Right cardiac atrium (tissue), 5 donors: ENCODE measurements around the gene DRC7. TPM values are rescaled to one million over a fixed set of nuclear protein-coding genes. Genes with fewer than 3 reads are reported as not detected.
A peak's percentile ranks its signal among the peaks of the same experiment; 100 is the strongest.

Experiments
- ATAC-seq, 2 donors: fragments of 200-7000 bp; cut with Tn5 transposase; one replicate each; pipeline versions ENCODE4 v1.8.0 to v1.9.1; 2020; ENCODE audit warnings: moderate library complexity in 2 of 2, mild to moderate bottlenecking in 1 of 2
- DNase-seq, 3 donors: peaks; one replicate each; pipeline ENCODE4 v3.0.0-alpha.2; 2020
- H3K27ac ChIP-seq: one replicate; pipeline ENCODE4 v1.5.1; 2013; ENCODE audit warnings: mild to moderate bottlenecking, low read length, control low read depth, moderate library complexity
- H3K27me3 ChIP-seq: one replicate; pipeline ENCODE4 v1.6.1; 2013; ENCODE audit not compliant: control insufficient read depth, insufficient read depth
- H3K4me1 ChIP-seq: one replicate; pipeline ENCODE4 v1.6.1; 2013; ENCODE audit warnings: low read length; ENCODE audit not compliant: control insufficient read depth, insufficient read depth
- H3K4me3 ChIP-seq: one replicate; pipeline ENCODE4 v1.5.1; 2013; ENCODE audit warnings: low read length, control low read depth
- H3K9me3 ChIP-seq: one replicate; pipeline ENCODE4 v1.6.1; 2013; ENCODE audit warnings: low read length; ENCODE audit not compliant: control insufficient read depth
- WGBS: extraction: QIAGEN DNeasy Blood & Tissue Kit; methylation state at CpG from one replicate; pipeline ENCODE4 v1.1.7; 2013; 5-methylcytosine and 5-hydroxymethylcytosine counted together
- intact Hi-C, 4 donors: fragments of 100-400 bp; cut with DNase I; formaldehyde crosslinking; loops; one replicate each; pipeline versions ENCODE4 v1.11.0 to v1.14.0; 2022 to 2023
- long read RNA-seq, 4 donors: library from polyadenylated mRNA; unstranded; transcript quantifications; one replicate each; pipeline ENCODE4 v2.0.0, GENCODE V29; 2020 to 2021
- polyA plus RNA-seq: library from polyadenylated mRNA; stranded (reverse); fragments of 200-250 nt; gene quantifications from one replicate; pipeline ENCODE4 v1.2.3, GENCODE V29; 2013
- total RNA-seq, 4 donors: library from RNA; stranded (reverse); fragmentation: NEBNext Ultra II Directional; extraction: Animal tissue kit (Norgen Biotek cat#: 25700); gene quantifications; one replicate each; pipeline ENCODE4 v1.2.1, GENCODE V29; 2021
- donor health status: healthy with polysubstance abuse.
- donor health status: DM: no; HTN: yes; CAD: no.
- donor health status: DM: no; HTN: no; CAD: no.
- donor health status: DM: no; HTN: yes; CAD: no; lungs with severe emphysema.
- donor health status: DM: yes; HTN: yes; CAD: no.

DRC7 gene
- total RNA-seq (not detected), polyA plus RNA-seq (not detected)
- long read RNA-seq, donor 1 = 0 reads
- long read RNA-seq, donor 2 = 0 reads
- long read RNA-seq, donor 3 = 0 reads
- long read RNA-seq, donor 4 = 0 reads

GRCh38 chr16:57694725-57695679, at the start of gene DRC7:
DRC7 (plus strand) TSS chr16:57694806; CDS start chr16:57697950, 3,144 bp downstream.
- H3K4me3 ChIP-seq = no peak within 1 kb of the TSS
- peak in 1 of 3 donors; percentile 55 for DNase-seq
- no peak within 1 kb of the TSS for H3K27ac ChIP-seq
- intact Hi-C loops = no loop called here
- no peaks in the 10 kb centered on the region for H3K27me3 ChIP-seq
- no peaks in the 10 kb centered on the region for H3K4me1 ChIP-seq
- WGBS = 40% methylated on average over 8 of the region's 8 CpGs
- no peaks in the 10 kb centered on the region for H3K9me3 ChIP-seq
- peak; percentile 69 to 76 for ATAC-seq

- no peak overlapping the region for H3K4me3 ChIP-seq
Measured at GRCh38 chr16:57645169-57645568, 49.4 kb upstream of the DRC7 start.

GRCh38 chr16:57645691-57646387, 48.8 kb upstream of the DRC7 start:
- H3K27ac ChIP-seq = peak overlapping the region; percentile 31
- H3K27me3 ChIP-seq = no peaks in the 10 kb centered on the region
- intact Hi-C loops = loop anchor here in 2 of 4 donors (5.0 kb wide), 2 partner anchors 39 to 54 kb away; no protein-coding TSS in a partner anchor
- peak; percentile 82 to 86 (median 85) for DNase-seq
- H3K9me3 ChIP-seq = no peaks in the 10 kb centered on the region
- ATAC-seq = peak; percentile 65 to 87
- no peak overlapping the region for H3K4me3 ChIP-seq
- 45% methylated on average over 24 of the region's 24 CpGs for WGBS
- H3K4me1 ChIP-seq = peaks cover 6% of the 10 kb centered on the region

More at GRCh38 chr16:57645169-57645568, 49.4 kb upstream of the DRC7 start:
- no peak for DNase-seq
- no peaks in the 10 kb centered on the region for H3K9me3 ChIP-seq
- no peak for ATAC-seq
- 52% methylated on average over 10 of the region's 10 CpGs for WGBS
- H3K27ac ChIP-seq = peak overlapping the region; percentile 31
- peaks cover 6% of the 10 kb centered on the region for H3K4me1 ChIP-seq
- intact Hi-C loops = loop anchor here in 2 of 4 donors (5.0 kb wide), 2 partner anchors 38 to 53 kb away; no protein-coding TSS in a partner anchor
- H3K27me3 ChIP-seq = no peaks in the 10 kb centered on the region

- Histone ChIP-seq H3K27ac (peak overlapping the region; percentile 83), H3K4me1 (peaks cover 6% of the 10 kb centered on the region), H3K4me3 (no peak overlapping the region), H3K9me3 (no peaks in the 10 kb centered on the region), H3K27me3 (no peaks in the 10 kb centered on the region)
- intact Hi-C loops = loop anchor here in 2 of 4 donors (5.0 kb wide), 2 partner anchors 39 to 54 kb away; no protein-coding TSS in a partner anchor
- WGBS = 56% methylated on average over 14 of the region's 14 CpGs
- ATAC-seq (peak; percentile 36 to 72), DNase-seq (no peak)
Measured at GRCh38 chr16:57646388-57647039, 48.1 kb upstream of the DRC7 start.

- 59% methylated on average over 10 of the region's 10 CpGs for WGBS
- intact Hi-C loops = loop anchor here in 2 of 4 donors (5.0 kb wide), 2 partner anchors 40 to 55 kb away; no protein-coding TSS in a partner anchor
- DNase-seq (peak in 1 of 3 donors; percentile 7), ATAC-seq (peak in 1 of 2 donors; percentile 55)
- Histone ChIP-seq H3K4me1 (peaks cover 6% of the 10 kb centered on the region), H3K4me3 (no peak overlapping the region), H3K9me3 (no peaks in the 10 kb centered on the region), H3K27ac (peak overlapping the region; percentile 62), H3K27me3 (no peaks in the 10 kb centered on the region)
Measured at GRCh38 chr16:57647136-57647875, 47.3 kb upstream of the DRC7 start.

- peak in 1 of 3 donors; percentile 5 for DNase-seq
- Histone ChIP-seq H3K4me1 (peaks cover 6% of the 10 kb centered on the region), H3K9me3 (no peaks in the 10 kb centered on the region), H3K27me3 (no peaks in the 10 kb centered on the region), H3K4me3 (no peak overlapping the region), H3K27ac (peak overlapping the region; percentile 62)
- 75% methylated on average over 5 of the region's 5 CpGs for WGBS
- intact Hi-C loops = loop anchor here (2.0 to 5.0 kb wide), 4 partner anchors 41 to 56 kb away; no protein-coding TSS in a partner anchor
- ATAC-seq = no peak
Measured at GRCh38 chr16:57648125-57648524, 46.5 kb upstream of the DRC7 start.

- intact Hi-C loops = loop anchor here (2.0 to 5.0 kb wide), 4 partner anchors 42 to 57 kb away; no protein-coding TSS in a partner anchor
- Histone ChIP-seq H3K27me3 (no peaks in the 10 kb centered on the region), H3K27ac (peak overlapping the region; percentile 62), H3K9me3 (no peaks in the 10 kb centered on the region), H3K4me3 (no peak overlapping the region), H3K4me1 (peaks cover 6% of the 10 kb centered on the region)
- peak; percentile 24 to 47 for ATAC-seq
- DNase-seq = peak; percentile 66 to 89 (median 88)
- 42% methylated on average over 18 of the region's 18 CpGs for WGBS
Measured at GRCh38 chr16:57648581-57649442, 45.8 kb upstream of the DRC7 start.

- DNase-seq = no peak
Measured at GRCh38 chr16:57649443-57649751, 45.2 kb upstream of the DRC7 start.

GRCh38 chr16:57649846-57650245, 44.8 kb upstream of the DRC7 start:
- 87% methylated on average over 7 of the region's 7 CpGs for WGBS
- intact Hi-C loops = loop anchor here (2.0 to 10.0 kb wide), 6 partner anchors 43 to 345 kb away; no protein-coding TSS in a partner anchor
- H3K4me1 ChIP-seq = peaks cover 6% of the 10 kb centered on the region

More at GRCh38 chr16:57649443-57649751, 45.2 kb upstream of the DRC7 start:
- Histone ChIP-seq H3K4me1 (peaks cover 6% of the 10 kb centered on the region), H3K27ac (no peak overlapping the region), H3K27me3 (no peaks in the 10 kb centered on the region), H3K4me3 (no peak overlapping the region), H3K9me3 (no peaks in the 10 kb centered on the region)
- WGBS = 82% methylated on average over 6 of the region's 6 CpGs
- ATAC-seq = no peak
- intact Hi-C loops = loop anchor here (2.0 to 5.0 kb wide), 4 partner anchors 42 to 57 kb away; no protein-coding TSS in a partner anchor

More at GRCh38 chr16:57649846-57650245, 44.8 kb upstream of the DRC7 start:
- Histone ChIP-seq H3K4me3 (no peak overlapping the region), H3K27me3 (no peaks in the 10 kb centered on the region), H3K9me3 (no peaks in the 10 kb centered on the region), H3K27ac (no peak overlapping the region)
- DNase-seq = no peak
- no peak for ATAC-seq
